IMR-90 (cell line): Measurements from ENCODE around the gene TMEM131. TPM values are rescaled to one million over a fixed set of nuclear protein-coding genes. Genes with fewer than 3 reads are reported as not detected.

Experiments used
- ATAC-seq: fragments of 200-7000 bp; cut with Tn5 transposase; 2 replicates; pipeline ENCODE4 v1.9.1; 2020; ENCODE audit warnings: low read depth, mild to moderate bottlenecking, moderate library complexity
- BruUV-seq: library from RNA; stranded (reverse); fragments of 400-500 nt; replicated peaks from 2 replicates; lab custom pipeline; 2021; lab: Mats Ljungman, UMichigan
- CTCF ChIA-PET: fragments of 300-600 bp; formaldehyde crosslinking; extraction: SDS; loops from one replicate; lab custom pipeline; 2021; ENCODE audit warnings: antibody characterized with exemption; lab: Yijun Ruan, JAX
- POLR2A ChIA-PET: fragments of 300-600 bp; sonication (Branson Sonifier 250); formaldehyde crosslinking; loops from one replicate; lab custom pipeline; 2022; ENCODE audit warnings: antibody characterized with exemption; ENCODE audit not compliant: unreplicated experiment; lab: Charles Lee
- DNase-seq: peaks from one replicate; pipeline ENCODE4 v3.0.0; 2013
- H2AFZ ChIP-seq: replicated peaks from 2 replicates; pipeline ENCODE3; 2013; ENCODE audit warnings: low read length, mild to moderate bottlenecking; ENCODE audit not compliant: poor library complexity
- H2AK5ac ChIP-seq: 2 replicates; pipeline ENCODE4 v1.6.1; 2013; ENCODE audit warnings: low read depth, low read length, inconsistent platforms
- H2AK9ac ChIP-seq: replicated peaks from 2 replicates; pipeline ENCODE3; 2013; ENCODE audit warnings: mild to moderate bottlenecking, low read depth, low read length, moderate library complexity; ENCODE audit not compliant: poor library complexity
- H2BK120ac ChIP-seq: 2 replicates; pipeline ENCODE4 v1.6.1; 2013; ENCODE audit warnings: low read depth, low read length, inconsistent platforms
- H2BK15ac ChIP-seq: 3 replicates; pipeline ENCODE4 v1.6.1; 2013; ENCODE audit warnings: low read depth, low read length, inconsistent platforms
- H2BK20ac ChIP-seq: 2 replicates; pipeline ENCODE4 v1.6.1; 2013; ENCODE audit warnings: low read depth, mild to moderate bottlenecking, inconsistent platforms, low read length, moderate library complexity
- H2BK5ac ChIP-seq: 2 replicates; pipeline ENCODE4 v1.6.1; 2013; ENCODE audit warnings: mild to moderate bottlenecking, low read depth, low read length, inconsistent platforms; ENCODE audit not compliant: poor library complexity, severe bottlenecking
- H3K14ac ChIP-seq: replicated peaks from 2 replicates; pipeline ENCODE4 v1.6.1; 2013; ENCODE audit warnings: low read depth, low read length, inconsistent platforms
- H3K18ac ChIP-seq: 2 replicates; pipeline ENCODE4 v1.6.1; 2013; ENCODE audit warnings: low read depth, low read length, control low read depth
- H3K23ac ChIP-seq: 2 replicates; pipeline ENCODE4 v1.6.1; 2013; ENCODE audit warnings: low read depth, low read length, inconsistent platforms
- H3K27ac ChIP-seq: 2 replicates; pipeline ENCODE4 v1.5.1; 2013; ENCODE audit warnings: mild to moderate bottlenecking, control low read depth, low read length; ENCODE audit not compliant: insufficient read depth
- H3K27me3 ChIP-seq: 2 replicates; pipeline ENCODE4 v1.6.1; 2013; ENCODE audit warnings: low read length; ENCODE audit not compliant: control insufficient read depth, insufficient read depth
- H3K36me3 ChIP-seq: 2 replicates; pipeline ENCODE4 v1.6.1; 2013; ENCODE audit warnings: low read length, mixed read lengths; ENCODE audit not compliant: control insufficient read depth, insufficient read depth
- H3K4ac ChIP-seq: 2 replicates; pipeline ENCODE4 v1.6.1; 2013; ENCODE audit warnings: low read depth, low read length, inconsistent platforms
- H3K4me1 ChIP-seq: 2 replicates; pipeline ENCODE4 v1.6.1; 2013; ENCODE audit warnings: low read length, mixed read lengths; ENCODE audit not compliant: control insufficient read depth, insufficient read depth
- H3K4me2 ChIP-seq: 2 replicates; pipeline ENCODE4 v1.6.1; 2013; ENCODE audit warnings: low read depth, mild to moderate bottlenecking, control low read depth, low read length, moderate library complexity
- H3K4me3 ChIP-seq: 2 replicates; pipeline ENCODE4 v1.5.1; 2013; ENCODE audit warnings: low read depth, mild to moderate bottlenecking, control low read depth, low read length, moderate library complexity; ENCODE audit not compliant: insufficient read depth
- H3K56ac ChIP-seq: 2 replicates; pipeline ENCODE4 v1.6.1; 2013; ENCODE audit warnings: low read length, inconsistent platforms; ENCODE audit not compliant: insufficient read depth; ENCODE audit errors: extremely low read depth
- H3K79me1 ChIP-seq, 2 experiments: 2 replicates each; pipeline ENCODE4 v1.6.1; 2013; ENCODE audit warnings: low read length in 2 of 2, inconsistent platforms in 1 of 2, low read depth in 1 of 2
- H3K9ac ChIP-seq: 2 replicates; pipeline ENCODE4 v1.6.1; 2013; ENCODE audit warnings: low read depth, low read length, control low read depth
- H3K9me1 ChIP-seq: 2 replicates; pipeline ENCODE4 v1.6.1; 2013; ENCODE audit warnings: low read length, inconsistent platforms; ENCODE audit not compliant: insufficient read depth
- H3K9me3 ChIP-seq: 2 replicates; pipeline ENCODE4 v1.6.1; 2013; ENCODE audit warnings: low read length; ENCODE audit not compliant: control insufficient read depth, insufficient read depth
- H4K20me1 ChIP-seq: 2 replicates; pipeline ENCODE4 v1.6.1; 2013; ENCODE audit warnings: low read length, inconsistent platforms; ENCODE audit not compliant: insufficient read depth
- H4K5ac ChIP-seq: 2 replicates; pipeline ENCODE4 v1.6.1; 2013; ENCODE audit warnings: mild to moderate bottlenecking, low read depth, low read length, control low read depth
- H4K8ac ChIP-seq, 2 experiments: 2 replicates each; pipeline ENCODE4 v1.6.1; 2013; ENCODE audit warnings: low read depth in 2 of 2, low read length in 2 of 2, control low read depth in 1 of 2, inconsistent platforms in 1 of 2
- H4K91ac ChIP-seq: 2 replicates; pipeline ENCODE4 v1.6.1; 2013; ENCODE audit warnings: low read depth, low read length, inconsistent platforms; ENCODE audit not compliant: insufficient read depth
- BHLHE40 ChIP-seq: fragments of 150-350 bp; IDR thresholded peaks from 2 replicates; pipeline ENCODE4 v1.6.1; 2016; ENCODE audit warnings: mild to moderate bottlenecking, low read depth, low read length
- CEBPB ChIP-seq: IDR thresholded peaks from 2 replicates; pipeline ENCODE4 v1.6.1; 2012; ENCODE audit warnings: low read depth, low read length, improper control_type of control experiment
- CHD1 ChIP-seq: IDR thresholded peaks from 2 replicates; pipeline ENCODE4 v1.6.1; 2012; ENCODE audit warnings: low read depth, low read length, improper control_type of control experiment
- ELK1 ChIP-seq: fragments of 150-350 bp; IDR thresholded peaks from 2 replicates; pipeline ENCODE4 v1.6.1; 2016; ENCODE audit warnings: low read depth, mild to moderate bottlenecking, low read length, moderate library complexity, borderline replicate concordance
- FOS ChIP-seq: fragments of 150-350 bp; IDR thresholded peaks from 2 replicates; pipeline ENCODE4 v1.6.1; 2016; ENCODE audit warnings: low read depth, low read length
- MAFK ChIP-seq: IDR thresholded peaks from 2 replicates; pipeline ENCODE4 v1.6.1; 2012; ENCODE audit warnings: low read depth, low read length, improper control_type of control experiment
- MAZ ChIP-seq: IDR thresholded peaks from 2 replicates; pipeline ENCODE4 v1.6.1; 2012; ENCODE audit warnings: low read depth, mild to moderate bottlenecking, low read length, improper control_type of control experiment, moderate library complexity, borderline replicate concordance
- MXI1 ChIP-seq: IDR thresholded peaks from 2 replicates; pipeline ENCODE4 v1.6.1; 2012; ENCODE audit warnings: low read depth, mild to moderate bottlenecking, low read length, moderate library complexity, borderline replicate concordance
- NFE2L2 ChIP-seq: fragments of 150-350 bp; IDR thresholded peaks from 2 replicates; pipeline ENCODE4 v1.6.1; 2016; ENCODE audit warnings: low read depth, mild to moderate bottlenecking, low read length
- POLR2A ChIP-seq: IDR thresholded peaks from 2 replicates; pipeline ENCODE4 v1.6.1; 2012; ENCODE audit warnings: mild to moderate bottlenecking, low read depth, low read length
- RAD21 ChIP-seq: IDR thresholded peaks from 2 replicates; pipeline ENCODE4 v1.6.1; 2012; ENCODE audit warnings: low read length, improper control_type of control experiment
- RCOR1 ChIP-seq: IDR thresholded peaks from 2 replicates; pipeline ENCODE4 v1.6.1; 2012; ENCODE audit warnings: mild to moderate bottlenecking, low read length, improper control_type of control experiment; ENCODE audit not compliant: insufficient replicate concordance
- RFX5 ChIP-seq: IDR thresholded peaks from 2 replicates; pipeline ENCODE4 v1.8.0; 2012; ENCODE audit warnings: low read depth, mild to moderate bottlenecking, low read length, moderate library complexity
- SMC3 ChIP-seq: fragments of 150-350 bp; IDR thresholded peaks from 2 replicates; pipeline ENCODE4 v1.6.1; 2016; ENCODE audit warnings: low read depth, mild to moderate bottlenecking, antibody characterized with exemption, low read length, moderate library complexity
- WGBS, 2 experiments: methylation state at CpG; one replicate each; pipeline versions ENCODE4 v1.1.5 to v1.1.7; 2013; ENCODE audit warnings: missing lambda C conversion rate in 2 of 2; ENCODE audit not compliant: insufficient read length in 1 of 2; ENCODE audit errors: extremely low coverage in 2 of 2; 5-methylcytosine and 5-hydroxymethylcytosine counted together
- dilution Hi-C: fragments of 300-500 bp; cut with HindIII; formaldehyde crosslinking; loops from one replicate; pipeline ENCODE4 v1.14.3; 2018; ENCODE audit warnings: low sequenced_read_pairs; ENCODE audit not compliant: unreplicated experiment
- in situ Hi-C: fragments of 300-500 bp; cut with MboI; formaldehyde crosslinking; loops from 3 replicates; pipeline ENCODE4 v1.14.3; 2019; ENCODE audit warnings: low sequenced_read_pairs, inconsistent platforms, mixed read lengths
- intact Hi-C: fragments of 100-400 bp; cut with micrococcal nuclease; formaldehyde crosslinking; loops from 2 replicates; pipeline ENCODE4 v1.10.0; 2022
- polyA plus RNA-seq, 3 experiments: library from polyadenylated mRNA; depleted of rRNA; stranded (reverse); fragments of >200 nt; gene quantifications; 2 replicates each; pipeline ENCODE4 v1.2.3, GENCODE V29; 2012; ENCODE audit warnings: low replicate concordance in 1 of 3
- total RNA-seq: library from RNA; depleted of rRNA; stranded (reverse); fragments of >200 nt; gene quantifications from 2 replicates; pipeline ENCODE4 v1.2.3, GENCODE V29; 2012
- TF ChIP-seq, protein P1 (sequence below): fragments of 150-350 bp; IDR thresholded peaks from 2 replicates; pipeline ENCODE4 v1.6.1; 2017; ENCODE audit warnings: mild to moderate bottlenecking, antibody characterized with exemption, low read length, low read depth
- TF ChIP-seq, protein P2 (sequence below): conservative IDR thresholded peaks from 2 replicates; pipeline ENCODE4 v1.5.1; 2012; ENCODE audit warnings: mild to moderate bottlenecking, low read depth, low read length, improper control_type of control experiment

Gene TMEM131
- total and polyA plus RNA-seq, 2 of the 4 experiments (the other 2 are of a cell fraction): 13.3 to 14.0 TPM

DNA sequence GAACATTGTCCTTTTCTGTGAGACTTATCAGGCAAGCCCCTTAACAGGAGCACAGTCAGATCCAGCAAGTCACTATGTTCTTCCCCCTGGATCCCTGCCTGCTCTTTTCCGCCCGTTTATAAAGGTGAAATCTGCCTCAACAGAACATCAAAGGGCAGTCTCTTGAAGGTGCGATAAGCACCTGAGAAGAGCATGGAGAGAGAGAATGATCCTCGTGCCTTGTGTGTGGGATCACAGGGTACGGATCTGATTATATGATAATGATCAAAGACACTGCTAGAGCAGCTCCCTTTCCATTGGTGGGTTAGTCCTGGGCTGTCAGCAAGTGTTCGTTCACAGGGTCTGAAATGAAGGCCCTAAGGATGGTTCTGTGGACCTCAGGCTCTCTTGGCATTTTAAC lies 176.0 kb downstream of the TMEM131 start:
- no peak overlapping the region for H3K9ac ChIP-seq
- no peak overlapping the region for H3K27ac ChIP-seq
- POLR2A ChIA-PET: no interaction called here
- H4K8ac ChIP-seq: no peak overlapping the region
- no peak overlapping the region for H2BK5ac ChIP-seq
- no peak overlapping the region for H3K23ac ChIP-seq
- no peak overlapping the region for H2AK5ac ChIP-seq
- no peaks in the 10 kb centered on the region for H3K27me3 ChIP-seq
- no peaks in the 10 kb centered on the region for H3K4me1 ChIP-seq
- ATAC-seq (no peak), DNase-seq (no peak)
- H2AK9ac ChIP-seq: no peak overlapping the region
- H2AFZ ChIP-seq: no peak overlapping the region
- dilution Hi-C loops (no loop called here), in situ Hi-C loops (no loop called here), intact Hi-C loops (no loop called here)
- H2BK20ac ChIP-seq: no peak overlapping the region
- TF ChIP-seq MAZ: no peak
- TF ChIP-seq NFE2L2: no peak
- TF ChIP-seq CEBPB: no peak
- TF ChIP-seq POLR2A: no peak
- TF ChIP-seq SMC3: no peak
- no peak for TF ChIP-seq RFX5
- TF ChIP-seq, protein P1, sequence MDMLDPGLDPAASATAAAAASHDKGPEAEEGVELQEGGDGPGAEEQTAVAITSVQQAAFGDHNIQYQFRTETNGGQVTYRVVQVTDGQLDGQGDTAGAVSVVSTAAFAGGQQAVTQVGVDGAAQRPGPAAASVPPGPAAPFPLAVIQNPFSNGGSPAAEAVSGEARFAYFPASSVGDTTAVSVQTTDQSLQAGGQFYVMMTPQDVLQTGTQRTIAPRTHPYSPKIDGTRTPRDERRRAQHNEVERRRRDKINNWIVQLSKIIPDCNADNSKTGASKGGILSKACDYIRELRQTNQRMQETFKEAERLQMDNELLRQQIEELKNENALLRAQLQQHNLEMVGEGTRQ: no peak
- TF ChIP-seq BHLHE40: no peak
- TF ChIP-seq, protein P2, sequence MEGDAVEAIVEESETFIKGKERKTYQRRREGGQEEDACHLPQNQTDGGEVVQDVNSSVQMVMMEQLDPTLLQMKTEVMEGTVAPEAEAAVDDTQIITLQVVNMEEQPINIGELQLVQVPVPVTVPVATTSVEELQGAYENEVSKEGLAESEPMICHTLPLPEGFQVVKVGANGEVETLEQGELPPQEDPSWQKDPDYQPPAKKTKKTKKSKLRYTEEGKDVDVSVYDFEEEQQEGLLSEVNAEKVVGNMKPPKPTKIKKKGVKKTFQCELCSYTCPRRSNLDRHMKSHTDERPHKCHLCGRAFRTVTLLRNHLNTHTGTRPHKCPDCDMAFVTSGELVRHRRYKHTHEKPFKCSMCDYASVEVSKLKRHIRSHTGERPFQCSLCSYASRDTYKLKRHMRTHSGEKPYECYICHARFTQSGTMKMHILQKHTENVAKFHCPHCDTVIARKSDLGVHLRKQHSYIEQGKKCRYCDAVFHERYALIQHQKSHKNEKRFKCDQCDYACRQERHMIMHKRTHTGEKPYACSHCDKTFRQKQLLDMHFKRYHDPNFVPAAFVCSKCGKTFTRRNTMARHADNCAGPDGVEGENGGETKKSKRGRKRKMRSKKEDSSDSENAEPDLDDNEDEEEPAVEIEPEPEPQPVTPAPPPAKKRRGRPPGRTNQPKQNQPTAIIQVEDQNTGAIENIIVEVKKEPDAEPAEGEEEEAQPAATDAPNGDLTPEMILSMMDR: no peak
- no peak for TF ChIP-seq ELK1
- no peak for TF ChIP-seq CHD1
- no peak for TF ChIP-seq FOS
- no peak for TF ChIP-seq MAFK
- no peak for TF ChIP-seq RCOR1
- no peak for TF ChIP-seq MXI1
- TF ChIP-seq RAD21: no peak
- CTCF ChIA-PET: no interaction called here
- peaks cover 3% of the 10 kb centered on the region; the same call in 1 of the 2 replicates for H3K36me3 ChIP-seq
- no TSS peak for BruUV-seq
- no peak overlapping the region for H3K4me3 ChIP-seq
- no peak overlapping the region for H3K18ac ChIP-seq
- no peaks in the 10 kb centered on the region; a peak in 1 of 4 replicates for H3K79me1 ChIP-seq
- H4K5ac ChIP-seq: no peak overlapping the region
- H4K91ac ChIP-seq: no peak overlapping the region
- no peak overlapping the region for H3K4ac ChIP-seq
- no peak overlapping the region for H2BK120ac ChIP-seq
- no peaks in the 10 kb centered on the region for H4K20me1 ChIP-seq
- 0 out of 2 replicates have a peak, but pooled peaks cover 5% of the 10 kb centered on the region for H3K9me1 ChIP-seq
- no peak overlapping the region for H3K56ac ChIP-seq
- no CpG with 5 or more reads among the region's 6 CpGs for WGBS, 2 experiments
- no peak overlapping the region for H2BK15ac ChIP-seq
- no peak overlapping the region for H3K4me2 ChIP-seq
- H3K9me3 ChIP-seq: no peaks in the 10 kb centered on the region
- no peak overlapping the region for H3K14ac ChIP-seq
